DOHH2 (cell line): Measurements from ENCODE around the gene NPEPL1.

Source experiments
- H3F3A ChIP-seq: fragments of 200-600 bp; sonication (generic), shearing (Covaris generic); 2 replicates; pipeline ENCODE4 v1.6.0; 2016; ENCODE audit warnings: antibody characterized with exemption, mild to moderate bottlenecking; ENCODE audit not compliant: control insufficient read depth, insufficient read depth
- H3K27ac ChIP-seq: fragments of 200-600 bp; sonication (generic); 2 replicates; pipeline ENCODE4 v1.5.1; 2014; ENCODE audit warnings: low read depth, mild to moderate bottlenecking, low read length, moderate library complexity
- H3K27me3 ChIP-seq: fragments of 200-600 bp; sonication (generic); 2 replicates; pipeline ENCODE4 v1.6.1; 2014; ENCODE audit warnings: mild to moderate bottlenecking, low read length, mixed read lengths; ENCODE audit not compliant: control insufficient read depth
- H3K36me3 ChIP-seq: fragments of 200-600 bp; sonication (generic); 2 replicates; pipeline ENCODE4 v1.6.1; 2014; ENCODE audit warnings: mild to moderate bottlenecking, low read length, moderate library complexity, mixed read lengths; ENCODE audit not compliant: control insufficient read depth
- H3K4me1 ChIP-seq: fragments of 200-600 bp; sonication (generic); 2 replicates; pipeline ENCODE4 v1.6.1; 2014; ENCODE audit warnings: mild to moderate bottlenecking, low read length, mixed read lengths; ENCODE audit not compliant: control insufficient read depth
- H3K4me2 ChIP-seq: fragments of 200-600 bp; sonication (generic); 2 replicates; pipeline ENCODE4 v1.6.0; 2014; ENCODE audit warnings: mild to moderate bottlenecking, low read length, moderate library complexity
- H3K4me3 ChIP-seq: fragments of 200-600 bp; sonication (generic); 2 replicates; pipeline ENCODE4 v1.5.1; 2014; ENCODE audit warnings: mild to moderate bottlenecking, low read length, mixed read lengths
- H3K79me2 ChIP-seq: fragments of 200-600 bp; sonication (generic); 2 replicates; pipeline ENCODE4 v1.6.1; 2014; ENCODE audit warnings: mild to moderate bottlenecking, low read length, mixed read lengths; ENCODE audit not compliant: control insufficient read depth
- H3K9me2 ChIP-seq: fragments of 200-600 bp; sonication (generic); replicated peaks from 2 replicates; pipeline ENCODE4 v1.6.1; 2014; ENCODE audit warnings: mild to moderate bottlenecking, low read length, mixed read lengths; ENCODE audit not compliant: control insufficient read depth
- H3K9me3 ChIP-seq: fragments of 200-600 bp; sonication (generic); 2 replicates; pipeline ENCODE4 v1.6.1; 2014; ENCODE audit warnings: antibody characterized with exemption, low read length, mixed read lengths; ENCODE audit not compliant: control insufficient read depth, insufficient read depth
- H4K20me1 ChIP-seq: fragments of 200-600 bp; sonication (generic); 2 replicates; pipeline ENCODE4 v1.6.0; 2014; ENCODE audit warnings: low read depth, mild to moderate bottlenecking, antibody characterized with exemption, low read length, moderate library complexity; ENCODE audit not compliant: control insufficient read depth, insufficient read depth
- CTCF ChIP-seq: fragments of 200-600 bp; sonication (generic); IDR thresholded peaks from one replicate; pipeline ENCODE4 v1.5.1; 2014; ENCODE audit warnings: antibody characterized with exemption, mild to moderate bottlenecking, low read depth, low read length; ENCODE audit not compliant: poor library complexity, severe bottlenecking
- EZH2phosphoT487 ChIP-seq: fragments of 200-600 bp; sonication (generic); IDR thresholded peaks from 2 replicates; pipeline ENCODE4 v1.6.1; 2017; ENCODE audit warnings: borderline replicate concordance, mild to moderate bottlenecking, antibody characterized with exemption, low read length, moderate library complexity, mixed read lengths

The NPEPL1 gene

GRCh38 chr20:58676161-58676560, 16.4 kb upstream of the NPEPL1 start:
- Histone ChIP-seq H3F3A (no peaks in the 10 kb centered on the region), H3K27ac (no peak overlapping the region), H3K4me1 (no peaks in the 10 kb centered on the region), H3K4me3 (no peak overlapping the region), H3K36me3 (peaks cover 72% of the 10 kb centered on the region), H3K9me2 (no peaks in the 10 kb centered on the region), H4K20me1 (0 out of 2 replicates have a peak, but pooled peaks cover 8% of the 10 kb centered on the region), H3K27me3 (no peaks in the 10 kb centered on the region), H3K79me2 (no peaks in the 10 kb centered on the region), H3K4me2 (no peak overlapping the region), H3K9me3 (no peaks in the 10 kb centered on the region)
- no peak for TF ChIP-seq EZH2phosphoT487
- TF ChIP-seq CTCF, result no peak

- TF ChIP-seq EZH2phosphoT487, result no peak
- no peak for TF ChIP-seq CTCF
- Histone ChIP-seq H3K4me1 (no peaks in the 10 kb centered on the region), H3K27ac (no peak overlapping the region), H3K79me2 (no peaks in the 10 kb centered on the region), H3K9me2 (no peaks in the 10 kb centered on the region), H3K9me3 (no peaks in the 10 kb centered on the region), H4K20me1 (0 out of 2 replicates have a peak, but pooled peaks cover 8% of the 10 kb centered on the region), H3K4me2 (no peak overlapping the region), H3K36me3 (peaks cover 68% of the 10 kb centered on the region), H3F3A (no peaks in the 10 kb centered on the region), H3K27me3 (no peaks in the 10 kb centered on the region), H3K4me3 (no peak overlapping the region)
These were observed 15.5 kb upstream of the NPEPL1 start for GRCh38 chr20:58677079-58677604.

- no peaks in the 10 kb centered on the region for H3K9me2 ChIP-seq
These were observed 14.8 kb upstream of the NPEPL1 start for GRCh38 chr20:58677808-58678207.

More at GRCh38 chr20:58677808-58678207, 14.8 kb upstream of the NPEPL1 start:
- peaks cover 65% of the 10 kb centered on the region for H3K36me3 ChIP-seq
- no peaks in the 10 kb centered on the region for H3K9me3 ChIP-seq
- H3K27ac ChIP-seq, result no peak overlapping the region
- no peaks in the 10 kb centered on the region for H3K4me1 ChIP-seq
- H3K4me2 ChIP-seq, result no peak overlapping the region
- H4K20me1 ChIP-seq, result 0 out of 2 replicates have a peak, but pooled peaks cover 8% of the 10 kb centered on the region
- H3K4me3 ChIP-seq, result no peak overlapping the region
- no peak for TF ChIP-seq EZH2phosphoT487
- no peak for TF ChIP-seq CTCF
- H3K27me3 ChIP-seq, result no peaks in the 10 kb centered on the region
- no peaks in the 10 kb centered on the region for H3K79me2 ChIP-seq
- H3F3A ChIP-seq, result no peaks in the 10 kb centered on the region
